CD8-positive, alpha-beta memory T cell (primary cell): ENCODE measurements around the gene ENTPD7. TPM values are rescaled to one million over a fixed set of nuclear protein-coding genes. Genes with fewer than 3 reads are reported as not detected.
"Not testable (repeated sequence)": the region's sequence is repeated elsewhere in the genome, so short reads cannot be mapped to it uniquely, and the experiment has no call there.

ENCODE experiments used
- CTCF ChIA-PET: fragments of 350-600 bp; sonication (Branson Sonifier 250); formaldehyde crosslinking; loops from one replicate; lab custom pipeline; 2021; ENCODE audit warnings: antibody characterized with exemption; lab: Charles Lee
- POLR2A ChIA-PET: fragments of 350-600 bp; sonication (Branson Sonifier 250); formaldehyde crosslinking; loops from one replicate; lab custom pipeline; 2021; ENCODE audit warnings: antibody characterized with exemption; lab: Charles Lee
- DNase-seq, 5 donors: peaks; one replicate each; pipeline versions ENCODE4 v3.0.0 to v3.0.0-alpha.2; 2020 to 2022; ENCODE audit warnings: mixed read lengths in 1 of 5
- H3K27ac ChIP-seq: one replicate; pipeline ENCODE4 v1.7.0; 2013; ENCODE audit warnings: low read depth, mild to moderate bottlenecking, low read length, moderate library complexity
- H3K27me3 ChIP-seq: 2 replicates; pipeline ENCODE4 v1.7.0; 2013; ENCODE audit warnings: low read length, mild to moderate bottlenecking; ENCODE audit not compliant: insufficient read depth, poor library complexity, severe bottlenecking
- H3K36me3 ChIP-seq: 2 replicates; pipeline ENCODE4 v1.7.0; 2013; ENCODE audit warnings: mild to moderate bottlenecking, low read length, moderate library complexity; ENCODE audit not compliant: insufficient read depth
- H3K4me1 ChIP-seq: 2 replicates; pipeline ENCODE4 v1.7.0; 2013; ENCODE audit warnings: mild to moderate bottlenecking, low read length, moderate library complexity; ENCODE audit not compliant: insufficient read depth
- H3K4me3 ChIP-seq: 2 replicates; pipeline ENCODE4 v1.7.0; 2013; ENCODE audit warnings: mild to moderate bottlenecking, low read length
- H3K9me3 ChIP-seq: 2 replicates; pipeline ENCODE4 v1.7.0; 2013; ENCODE audit warnings: mild to moderate bottlenecking, low read length
- H3K27ac Mint-ChIP-seq, 8 donors: one replicate each; pipeline ENCODE4 v1.8.0; 2020 to 2021; ENCODE audit warnings: mixed read lengths in 8 of 8, mild to moderate bottlenecking in 6 of 8, inconsistent platforms in 3 of 8, moderate library complexity in 3 of 8
- H3K27me3 Mint-ChIP-seq, 2 donors: one replicate each; pipeline ENCODE4 v1.8.0; 2020 to 2021; ENCODE audit warnings: mixed read lengths in 2 of 2, mild to moderate bottlenecking in 1 of 2, moderate library complexity in 1 of 2
- H3K36me3 Mint-ChIP-seq, 3 donors: one replicate each; pipeline ENCODE4 v1.8.0; 2020 to 2021; ENCODE audit warnings: mixed read lengths in 3 of 3, inconsistent platforms in 1 of 3, mild to moderate bottlenecking in 1 of 3
- H3K4me1 Mint-ChIP-seq, 3 donors: one replicate each; pipeline ENCODE4 v1.8.0; 2020 to 2021; ENCODE audit warnings: mixed read lengths in 3 of 3, inconsistent platforms in 1 of 3, mild to moderate bottlenecking in 1 of 3
- H3K4me3 Mint-ChIP-seq, 7 donors: one replicate each; pipeline ENCODE4 v1.8.0; 2020 to 2021; ENCODE audit warnings: mixed read lengths in 7 of 7, mild to moderate bottlenecking in 6 of 7, moderate library complexity in 4 of 7, inconsistent platforms in 2 of 7
- H3K9me3 Mint-ChIP-seq, 5 donors: one replicate each; pipeline ENCODE4 v1.8.0; 2020 to 2022; ENCODE audit warnings: mixed read lengths in 5 of 5, mild to moderate bottlenecking in 3 of 5, moderate library complexity in 2 of 5, inconsistent platforms in 1 of 5
- polyA plus RNA-seq: library from polyadenylated mRNA; unstranded; fragments of 300-500 nt; fragmentation: Illumina TruSeq; gene quantifications from one replicate; pipeline ENCODE4 v1.2.3, GENCODE V29; 2021
- total RNA-seq, 2 experiments: library from RNA; stranded (reverse); gene quantifications; one replicate each; pipeline ENCODE4 v1.2.3, GENCODE V29; 2021

Gene ENTPD7
- total and polyA plus RNA-seq, 3 experiments from 2014 or later: 2.0 to 8.3 (median 7.4) TPM

DNA sequence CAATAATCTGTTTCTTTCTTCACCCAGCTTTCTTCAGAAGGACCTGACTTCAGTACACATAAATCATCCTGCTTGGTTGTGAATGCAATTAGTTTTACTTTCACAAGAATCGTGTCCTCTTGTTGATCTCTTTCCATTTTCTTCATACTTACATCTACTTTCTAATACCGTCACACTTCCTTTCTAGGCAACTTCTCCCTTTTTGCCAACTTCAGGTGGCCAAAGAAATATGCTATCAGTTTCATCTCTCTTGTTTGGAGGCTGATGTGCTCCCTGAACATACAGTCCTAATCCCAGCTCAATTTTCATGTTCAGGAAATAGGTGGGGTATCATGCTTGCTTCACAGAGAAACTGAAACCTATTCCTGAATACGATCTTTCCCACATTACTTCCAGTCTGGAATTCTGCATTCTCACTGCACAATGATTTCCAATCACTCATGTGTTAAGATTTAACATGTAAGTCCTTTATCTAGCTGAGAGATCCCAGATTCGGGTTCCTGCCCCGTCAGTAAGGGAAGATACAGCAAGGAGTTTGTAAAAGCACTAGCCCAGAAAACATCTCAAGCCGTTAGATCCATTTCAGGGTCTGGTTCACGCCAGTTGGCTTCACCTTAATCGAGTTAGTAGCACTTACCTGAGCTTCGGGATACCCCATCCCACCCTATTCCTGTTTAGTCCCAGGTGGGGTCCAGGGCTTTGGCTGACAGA is 40.1 kb upstream of the ENTPD7 start:
- Histone ChIP-seq H3K4me3 (peak overlapping the region; percentile 87), H3K27ac (peak overlapping the region; percentile 80), H3K36me3 (no peaks in the 10 kb centered on the region), H3K9me3 (no peaks in the 10 kb centered on the region), H3K4me1 (peaks cover 26% of the 10 kb centered on the region), H3K27me3 (no peaks in the 10 kb centered on the region)
- H3K4me3 Mint-ChIP-seq: peak overlapping the region; percentile 78 to 92 (median 81)
- no peaks in the 10 kb centered on the region for H3K27me3 Mint-ChIP-seq
- peaks cover 47 to 65% (median 55%) of the 10 kb centered on the region in 3 donors for H3K4me1 Mint-ChIP-seq
- ChIA-PET POLR2A (interaction anchor here (0.6 to 2.1 kb wide), 3 partner anchors 113 to 917 kb away, joined by 3 to 17 read pairs (median 4); partner anchors contain the start of genes COX15, CUTC, GOT1 and HIF1AN), CTCF (interaction anchor here (1.4 to 1.8 kb wide), 2 partner anchors 8 to 113 kb away, joined by 3 to 8 read pairs; partner anchors contain the start of genes COX15 and CUTC)
- H3K36me3 Mint-ChIP-seq: peaks cover 0 to 23% (median 6%) of the 10 kb centered on the region in 3 donors
- DNase-seq: peak in 2 of 5 donors; percentile 16 to 17
- H3K9me3 Mint-ChIP-seq: no peaks in the 10 kb centered on the region
- H3K27ac Mint-ChIP-seq: peak overlapping the region; percentile 45 to 93 (median 85)

DNA sequence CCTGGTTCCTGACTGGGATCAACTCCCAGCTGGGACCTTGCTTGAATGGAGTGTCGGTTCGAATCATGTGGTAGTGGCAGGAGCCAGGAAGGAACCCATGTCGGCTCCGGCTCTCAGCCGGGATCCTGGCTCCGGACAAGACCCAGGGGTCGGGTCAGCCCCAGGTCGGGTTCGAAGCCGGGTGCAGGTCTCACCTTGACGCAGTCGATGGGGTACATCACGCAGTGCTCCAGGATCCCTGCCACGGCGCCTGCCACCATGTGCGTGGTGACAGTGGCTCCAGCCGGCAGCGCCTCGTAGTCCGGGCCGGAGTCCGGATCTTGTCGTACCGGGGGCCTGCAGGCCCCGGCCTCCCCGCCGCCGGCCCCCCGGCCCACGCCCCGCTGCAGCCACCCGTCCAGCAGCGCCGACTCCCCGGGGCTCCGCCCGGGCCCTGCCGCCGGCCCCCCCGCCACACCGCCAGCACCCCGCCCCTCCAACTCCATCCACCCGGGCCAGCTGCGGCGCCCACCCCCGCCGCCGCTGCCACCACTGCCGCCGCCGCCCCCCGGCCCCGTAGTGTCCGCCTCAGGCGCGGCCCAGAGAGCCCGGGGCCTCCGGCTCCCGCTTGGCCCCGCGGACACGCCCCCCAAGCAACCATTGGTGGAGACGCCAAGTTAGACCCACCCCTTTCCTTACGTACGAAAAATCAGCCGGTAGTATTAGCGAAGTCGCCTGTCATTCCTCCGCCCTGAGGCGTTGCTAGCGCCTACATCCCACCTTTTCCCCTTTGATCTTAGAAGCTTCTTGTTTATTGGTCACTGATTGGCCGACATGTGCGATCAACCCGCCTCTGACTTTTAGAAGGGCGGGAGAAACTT is 39.2 kb upstream of the ENTPD7 start, which contains the start of gene SLC25A28:
SLC25A28 (minus strand) TSS at position 589 of the 860 bp plus-strand sequence; CDS start at position 485, 104 bp downstream.
- H3K4me1 Mint-ChIP-seq: peaks cover 47 to 61% (median 55%) of the 10 kb centered on the region in 3 donors
- peak in 4 of 5 donors; percentile 64 to 95 (median 90) for DNase-seq
- no peaks in the 10 kb centered on the region for H3K27me3 Mint-ChIP-seq
- peaks cover 0 to 18% (median 4%) of the 10 kb centered on the region in 3 donors for H3K36me3 Mint-ChIP-seq
- Histone ChIP-seq H3K27me3 (no peaks in the 10 kb centered on the region), H3K9me3 (no peaks in the 10 kb centered on the region), H3K36me3 (no peaks in the 10 kb centered on the region), H3K4me3 (peak within 1 kb of the TSS; percentile 87), H3K27ac (peak within 1 kb of the TSS; percentile 95), H3K4me1 (peaks cover 26% of the 10 kb centered on the region)
- H3K9me3 Mint-ChIP-seq: no peaks in the 10 kb centered on the region
- H3K27ac Mint-ChIP-seq: peak within 1 kb of the TSS; percentile 85 to 99 (median 97)
- peak within 1 kb of the TSS; percentile 82 to 94 (median 89) for H3K4me3 Mint-ChIP-seq
- CTCF ChIA-PET: interaction anchor here (0.8 to 1.8 kb wide), 3 partner anchors 9 to 112 kb away, joined by 3 to 8 read pairs (median 3); partner anchors contain the start of genes COX15 and CUTC
- POLR2A ChIA-PET: interaction anchor here (0.5 to 2.8 kb wide), 8 partner anchors 20 to 1486 kb away, joined by 3 to 17 read pairs (median 5); partner anchors contain the start of genes COX15, CUTC, ENTPD7 and GOT1

DNA sequence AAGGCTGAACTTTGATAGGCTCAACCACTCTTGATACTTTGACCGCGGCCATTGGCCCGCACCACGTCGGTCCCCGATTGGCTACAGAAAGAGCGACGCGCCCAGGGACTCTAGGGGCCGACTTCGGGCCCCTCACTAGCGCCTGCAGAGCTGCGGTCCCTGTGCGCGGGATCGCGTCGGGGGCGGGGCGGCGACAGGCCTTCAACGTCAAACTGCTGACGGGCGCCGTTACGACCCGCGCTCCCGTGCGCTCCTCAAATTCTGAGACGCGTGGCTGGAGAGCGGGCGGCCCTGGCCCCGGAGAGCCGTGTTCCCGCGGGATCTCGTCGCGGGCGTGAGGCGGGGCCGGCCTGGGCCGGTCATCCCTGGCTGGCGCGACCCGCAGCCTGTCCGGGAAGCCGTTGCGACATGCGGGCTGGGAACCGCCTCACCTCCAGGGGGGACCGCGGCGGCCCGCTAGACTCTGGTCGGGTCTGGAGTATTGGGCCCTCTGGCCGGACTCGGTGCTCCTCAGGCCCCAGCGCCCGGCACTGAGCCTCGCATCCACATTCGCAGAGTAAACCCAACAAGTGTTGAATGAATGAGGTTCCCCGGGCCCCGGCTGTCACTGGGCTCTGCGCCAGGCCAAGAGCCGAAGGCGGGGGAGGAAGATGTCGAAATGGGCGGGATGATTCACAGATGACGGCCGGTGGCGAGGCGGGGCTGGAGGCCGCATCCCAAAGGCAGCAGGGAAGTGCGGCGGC is 38.4 kb upstream of the ENTPD7 start:
- no peaks in the 10 kb centered on the region for H3K36me3 ChIP-seq
- POLR2A ChIA-PET: interaction anchor here (0.6 to 2.8 kb wide), 5 partner anchors 38 to 1486 kb away, joined by 4 to 17 read pairs (median 12); partner anchors contain the start of genes COX15, CUTC, ENTPD7 and GOT1
- H3K27ac Mint-ChIP-seq: peak overlapping the region; percentile 85 to 99 (median 97)
- CTCF ChIA-PET: interaction anchor here (0.8 to 1.8 kb wide), 2 partner anchors 10 to 46 kb away, joined by 3 to 8 read pairs; no protein-coding TSS in a partner anchor
- no peaks in the 10 kb centered on the region for H3K9me3 ChIP-seq
- peaks cover 26% of the 10 kb centered on the region for H3K4me1 ChIP-seq
- H3K4me1 Mint-ChIP-seq: peaks cover 43 to 54% (median 49%) of the 10 kb centered on the region in 3 donors
- H3K4me3 ChIP-seq: peak overlapping the region; percentile 83
- DNase-seq: peak; percentile 78 to 97 (median 89)
- peak overlapping the region; percentile 82 to 94 (median 89) for H3K4me3 Mint-ChIP-seq
- H3K27ac ChIP-seq: peak overlapping the region; percentile 95
- no peaks in the 10 kb centered on the region for H3K27me3 Mint-ChIP-seq
- no peaks in the 10 kb centered on the region for H3K27me3 ChIP-seq
- H3K9me3 Mint-ChIP-seq: no peaks in the 10 kb centered on the region
- H3K36me3 Mint-ChIP-seq: peaks cover 0 to 14% (median 0%) of the 10 kb centered on the region in 3 donors

DNA sequence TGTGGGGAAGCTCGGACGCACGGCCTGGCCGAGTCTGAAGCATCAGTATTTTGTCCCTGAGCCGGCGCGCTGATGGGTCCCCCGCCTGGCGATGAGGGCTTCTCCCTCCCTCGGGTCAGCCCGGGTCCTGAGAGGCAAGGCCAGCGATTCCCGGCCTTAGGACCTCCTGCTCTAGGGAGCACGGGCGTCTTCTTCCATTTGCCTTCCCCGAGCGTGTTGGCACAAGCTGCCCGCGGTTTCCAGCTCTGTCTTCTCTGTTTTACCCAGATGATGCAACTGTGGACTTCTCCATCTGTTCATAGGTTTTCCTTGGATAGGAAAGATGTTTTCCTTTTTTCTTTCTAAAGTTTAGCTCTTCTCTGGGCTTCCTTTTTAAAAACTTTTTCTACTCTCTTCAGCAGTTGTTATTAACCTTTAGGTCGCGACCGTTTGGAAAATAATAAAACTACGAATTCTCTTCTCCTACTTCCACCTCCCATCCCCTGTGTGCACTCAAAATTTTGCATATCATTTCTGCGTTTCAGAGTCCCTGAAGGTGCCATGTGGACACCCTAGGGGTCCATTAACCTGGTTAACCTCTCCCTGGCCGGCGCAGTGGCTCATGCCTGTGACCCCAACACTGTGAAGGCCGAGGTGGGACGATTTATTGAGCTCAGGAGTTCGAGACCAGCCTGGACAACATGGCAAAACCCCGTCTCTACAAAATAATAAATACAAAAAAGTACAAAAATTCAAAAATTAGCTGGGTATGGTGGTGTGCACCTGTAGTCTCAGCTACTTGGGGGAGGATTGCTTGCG is 37.7 kb upstream of the ENTPD7 start:
- H3K27me3 ChIP-seq: no peaks in the 10 kb centered on the region
- H3K4me3 ChIP-seq: peak overlapping the region; percentile 83
- H3K36me3 Mint-ChIP-seq: peaks cover 0 to 12% (median 0%) of the 10 kb centered on the region in 3 donors
- POLR2A ChIA-PET: interaction anchor here (2.6 to 2.8 kb wide), 2 partner anchors 37 to 191 kb away, joined by 12 to 14 read pairs; partner anchors contain the start of genes ENTPD7 and GOT1
- H3K36me3 ChIP-seq: no peaks in the 10 kb centered on the region
- no peaks in the 10 kb centered on the region for H3K27me3 Mint-ChIP-seq
- H3K4me1 Mint-ChIP-seq: peaks cover 37 to 46% (median 41%) of the 10 kb centered on the region in 3 donors
- H3K27ac ChIP-seq: peak overlapping the region; percentile 95
- no peak for DNase-seq
- peak overlapping the region; percentile 85 to 99 (median 97) for H3K27ac Mint-ChIP-seq
- H3K4me1 ChIP-seq: peaks cover 26% of the 10 kb centered on the region
- CTCF ChIA-PET: interaction anchor here (0.8 to 4.4 kb wide), 2 partner anchors 9 to 185 kb away, joined by 3 to 29 read pairs; no protein-coding TSS in a partner anchor
- peak overlapping the region; percentile 82 to 94 (median 89) for H3K4me3 Mint-ChIP-seq
- H3K9me3 Mint-ChIP-seq: no peaks in the 10 kb centered on the region
- H3K9me3 ChIP-seq: no peaks in the 10 kb centered on the region

DNA sequence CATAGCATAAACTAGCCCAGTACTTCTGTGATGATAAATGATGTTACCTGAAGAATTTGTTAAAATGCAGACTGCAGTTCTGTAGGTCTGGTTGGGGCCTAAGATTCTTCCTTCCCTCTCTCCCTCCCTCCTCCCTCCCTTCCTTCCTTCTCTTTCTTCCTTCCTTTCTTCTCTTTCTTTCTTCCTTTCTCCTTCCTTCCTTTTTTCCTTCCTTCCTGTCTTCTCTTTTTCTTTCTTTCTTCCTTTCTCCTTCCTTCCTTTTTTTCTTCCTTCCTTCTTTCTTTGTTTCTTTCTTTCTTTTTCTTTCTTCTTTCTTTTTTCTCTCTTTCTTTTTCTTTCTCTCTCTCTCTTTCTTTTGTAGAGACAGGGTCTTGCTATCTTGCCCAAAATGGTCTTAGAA is 35.4 kb upstream of the ENTPD7 start:
- H3K4me3 ChIP-seq: no peak overlapping the region
- H3K4me1 ChIP-seq: peaks cover 6% of the 10 kb centered on the region
- Mint-ChIP-seq H3K4me1 (peaks cover 17 to 24% (median 18%) of the 10 kb centered on the region in 3 donors), H3K27ac (peak overlapping the region in 5 of 8 donors; percentile 13 to 95 (median 56)), H3K36me3 (peaks cover 0 to 11% (median 0%) of the 10 kb centered on the region in 3 donors), H3K27me3 (peaks cover 0 to 1% of the 10 kb centered on the region in 2 donors), H3K4me3 (peak overlapping the region in 3 of 7 donors; percentile 26 to 74 (median 41)), H3K9me3 (no peaks in the 10 kb centered on the region)
- POLR2A ChIA-PET: no interaction called here
- no peaks in the 10 kb centered on the region for H3K36me3 ChIP-seq
- no peaks in the 10 kb centered on the region for H3K9me3 ChIP-seq
- no peaks in the 10 kb centered on the region for H3K27me3 ChIP-seq
- no peak for DNase-seq
- H3K27ac ChIP-seq: no peak overlapping the region
- CTCF ChIA-PET: interaction anchor here (4.4 kb wide), 1 partner anchor 11 kb away, joined by 29 read pairs; no protein-coding TSS in a partner anchor

DNA sequence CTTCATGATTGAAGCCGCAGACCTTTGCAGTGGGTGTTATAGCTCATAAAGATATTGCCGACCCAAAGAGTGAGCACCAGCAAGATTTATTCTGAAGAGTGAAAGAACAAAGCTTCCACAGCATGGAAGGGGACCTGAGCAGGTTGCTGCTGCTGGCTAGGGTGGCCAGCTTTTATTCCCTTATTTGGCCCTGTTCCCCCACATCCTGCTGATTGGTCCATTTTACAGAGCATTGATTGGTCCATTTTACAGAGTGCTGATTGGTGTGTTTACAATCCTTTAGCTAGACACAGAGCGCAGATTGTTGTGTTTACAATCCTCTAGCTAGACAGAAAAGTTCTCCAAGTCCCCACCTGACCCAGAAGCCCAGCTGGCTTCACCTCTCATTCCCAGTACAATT is 34.2 kb upstream of the ENTPD7 start:
- H3K4me1 ChIP-seq, H3K9me3 ChIP-seq, H3K27me3 Mint-ChIP-seq, H3K27me3 ChIP-seq, POLR2A ChIA-PET, H3K4me3 ChIP-seq, DNase-seq, H3K36me3 ChIP-seq, H3K27ac ChIP-seq, H3K9me3 Mint-ChIP-seq, H3K36me3 Mint-ChIP-seq: not testable (repeated sequence)
- peak overlapping the region in 1 of 7 donors; percentile 23 for H3K4me3 Mint-ChIP-seq
- CTCF ChIA-PET: interaction anchor here (4.4 kb wide), 1 partner anchor 12 kb away, joined by 29 read pairs; no protein-coding TSS in a partner anchor
- H3K27ac Mint-ChIP-seq: peak overlapping the region in 1 of 8 donors; percentile 18
- peaks cover 12 to 17% (median 13%) of the 10 kb centered on the region in 3 donors for H3K4me1 Mint-ChIP-seq
